ENCODE data around the gene BMP6. TPM values are rescaled to one million over a fixed set of nuclear protein-coding genes. Genes with fewer than 3 reads are reported as not detected.

BMP6 gene
- total RNA-seq, 1 donor from 2014 or later: 3.2 TPM

- TF ChIP-seq CTCF (IDR thresholded peaks at IDR 0.05) (no peak), POLR2A (IDR thresholded peaks at IDR 0.05) (no peak), POLR2AphosphoS5 (IDR thresholded peaks at IDR 0.05; ENCODE audit: insufficient read depth in 1 of 2, low read depth in 1 of 2) (no peak)
- Histone ChIP-seq H3K27ac (no peak overlapping the region), H3K36me3 (no peaks in the 10 kb centered on the region), H3K4me1 (no peaks in the 10 kb centered on the region), H3K9me3 (no peaks in the 10 kb centered on the region), H3K4me3 (no peak overlapping the region), H3K27me3 (no peaks in the 10 kb centered on the region)
- DNase-seq (ENCODE audit: extremely low spot score in 2 of 2): no peak
- intact Hi-C loops (cut with DNase I): no loop called here
Measured at GRCh38 chr6:7916959-7917358, 191.1 kb downstream of the BMP6 start.

- no peaks in the 10 kb centered on the region for H3K36me3 ChIP-seq
- TF ChIP-seq CTCF (IDR thresholded peaks at IDR 0.05) (no peak), POLR2A (IDR thresholded peaks at IDR 0.05) (no peak), POLR2AphosphoS5 (IDR thresholded peaks at IDR 0.05; ENCODE audit: insufficient read depth in 1 of 2, low read depth in 1 of 2) (no peak)
- no peak overlapping the region for H3K27ac ChIP-seq
- H3K4me1 ChIP-seq: no peaks in the 10 kb centered on the region
- H3K27me3 ChIP-seq: no peaks in the 10 kb centered on the region
- DNase-seq (ENCODE audit: extremely low spot score in 2 of 2): peak in 1 of 2 donors; percentile 79
- H3K4me3 ChIP-seq: no peak overlapping the region
- intact Hi-C loops (cut with DNase I): no loop called here
- H3K9me3 ChIP-seq: no peaks in the 10 kb centered on the region
Measured at GRCh38 chr6:7917729-7918128, 191.8 kb downstream of the BMP6 start.

GRCh38 chr6:7918403-7918802 is 192.5 kb downstream of the BMP6 start:
- Histone ChIP-seq H3K27ac (no peak overlapping the region), H3K27me3 (no peaks in the 10 kb centered on the region), H3K36me3 (no peaks in the 10 kb centered on the region), H3K9me3 (no peaks in the 10 kb centered on the region), H3K4me3 (no peak overlapping the region), H3K4me1 (no peaks in the 10 kb centered on the region)
- TF ChIP-seq POLR2AphosphoS5 (IDR thresholded peaks at IDR 0.05; ENCODE audit: insufficient read depth in 1 of 2, low read depth in 1 of 2): no peak
- TF ChIP-seq CTCF (IDR thresholded peaks at IDR 0.05): no peak
- TF ChIP-seq POLR2A (IDR thresholded peaks at IDR 0.05): no peak
- DNase-seq (ENCODE audit: extremely low spot score in 2 of 2): peak in 1 of 2 donors; percentile 42
- intact Hi-C loops (cut with DNase I): no loop called here

GRCh38 chr6:7919871-7920270 is 194.0 kb downstream of the BMP6 start:
- TF ChIP-seq POLR2AphosphoS5 (IDR thresholded peaks at IDR 0.05; ENCODE audit: insufficient read depth in 1 of 2, low read depth in 1 of 2) (no peak), POLR2A (IDR thresholded peaks at IDR 0.05) (no peak), CTCF (IDR thresholded peaks at IDR 0.05) (no peak)
- no peaks in the 10 kb centered on the region for H3K27me3 ChIP-seq
- no peaks in the 10 kb centered on the region for H3K9me3 ChIP-seq
- H3K36me3 ChIP-seq: no peaks in the 10 kb centered on the region
- no peak overlapping the region for H3K27ac ChIP-seq
- H3K4me1 ChIP-seq: no peaks in the 10 kb centered on the region
- intact Hi-C loops (cut with DNase I): no loop called here
- no peak overlapping the region for H3K4me3 ChIP-seq
- peak in 1 of 2 donors; percentile 72 for DNase-seq (ENCODE audit: extremely low spot score in 2 of 2)

- Histone ChIP-seq H3K9me3 (no peaks in the 10 kb centered on the region), H3K27ac (no peak overlapping the region), H3K27me3 (no peaks in the 10 kb centered on the region), H3K36me3 (no peaks in the 10 kb centered on the region), H3K4me1 (no peaks in the 10 kb centered on the region), H3K4me3 (no peak overlapping the region)
- TF ChIP-seq CTCF (IDR thresholded peaks at IDR 0.05): no peak
- no peak for TF ChIP-seq POLR2AphosphoS5 (IDR thresholded peaks at IDR 0.05; ENCODE audit: insufficient read depth in 1 of 2, low read depth in 1 of 2)
- no peak for TF ChIP-seq POLR2A (IDR thresholded peaks at IDR 0.05)
- DNase-seq (ENCODE audit: extremely low spot score in 2 of 2): peak in 1 of 2 donors; percentile 18
- intact Hi-C loops (cut with DNase I): no loop called here
Measured at GRCh38 chr6:7920425-7920824, 194.5 kb downstream of the BMP6 start.

Measured in vagina (tissue), 2 donors.